D341Med (cell line): ENCODE data around the gene NLRP7.

Experiments
- DNase-seq: peaks from one replicate; pipeline ENCODE4 v3.0.0; 2012; ENCODE audit warnings: low spot score

The NLRP7 gene

GRCh38 chr19:54873990-54874389, 73.3 kb downstream of the NLRP7 start, which contains the start of gene FCAR:
Gene FCAR (plus strand): TSS chr19:54874235. CDS start chr19:54874290, 55 bp downstream.
- no peak for DNase-seq
